Mammary epithelial cell (primary cell): Measurements from ENCODE around the gene ANO4.

Experiments used
- CTCF ChIP-seq, 2 donors: IDR thresholded peaks in 1 of 2; conservative IDR thresholded peaks in 1 of 2; 2 replicates each; pipeline ENCODE4 v1.5.1; 2011 to 2012; ENCODE audit warnings: inconsistent platforms in 2 of 2, low read length in 2 of 2, mild to moderate bottlenecking in 2 of 2, control low read depth in 1 of 2, low read depth in 1 of 2; ENCODE audit not compliant: insufficient read depth in 1 of 2; ENCODE audit errors: extremely low read depth in 1 of 2
- EZH2 ChIP-seq: IDR thresholded peaks from 2 replicates; pipeline ENCODE4 v1.6.1; 2012; ENCODE audit warnings: low read length, inconsistent platforms, borderline replicate concordance

GRCh38 chr12:101116911-101117310 is 322.3 kb downstream of the ANO4 start:
- TF ChIP-seq CTCF (conservative IDR thresholded peaks at IDR 0.05 in 1 of 2, IDR thresholded peaks at IDR 0.05 in 1 of 2; ENCODE audit: extremely low read depth in 1 of 2, insufficient read depth in 1 of 2, low read depth in 1 of 2, low read length in 2 of 2) (no peak), EZH2 (no peak)
